B cell (primary cell): ENCODE measurements around the gene CLDND2. TPM values are rescaled to one million over a fixed set of nuclear protein-coding genes. Genes with fewer than 3 reads are reported as not detected.

Experiments
- ATAC-seq: fragments of 200-7000 bp; cut with Tn5 transposase; one replicate; pipeline ENCODE4 v1.10.0; 2021; ENCODE audit warnings: low read depth, mild to moderate bottlenecking, moderate number of reproducible peaks, moderate library complexity
- CTCF ChIA-PET: fragments of 350-600 bp; sonication (Branson Sonifier 250); formaldehyde crosslinking; loops from one replicate; lab custom pipeline; 2021; ENCODE audit warnings: antibody characterized with exemption, inconsistent platforms; lab: Charles Lee
- POLR2A ChIA-PET: fragments of 350-600 bp; sonication (Branson Sonifier 250); formaldehyde crosslinking; loops from one replicate; lab custom pipeline; 2021; ENCODE audit warnings: antibody characterized with exemption; lab: Charles Lee
- DNase-seq: peaks from one replicate; pipeline ENCODE4 v3.0.0; 2013
- H2AFZ ChIP-seq: 2 replicates; pipeline ENCODE4 v1.6.1; 2012; ENCODE audit warnings: mild to moderate bottlenecking, low read depth, low read length; ENCODE audit not compliant: insufficient read depth, poor library complexity, severe bottlenecking
- H3K27ac ChIP-seq, 2 donors: 1 replicate in 1 of 2; 2 replicates in 1 of 2; pipeline ENCODE4 v1.5.1; 2012 to 2013; ENCODE audit warnings: low read length in 2 of 2, mild to moderate bottlenecking in 2 of 2, moderate library complexity in 1 of 2
- H3K27me3 ChIP-seq, 4 experiments: fragments of 200-600 bp in 1 of 4; sonication (generic) in 1 of 4; replicated peaks in 1 of 4; 1 replicate in 2 of 4; 2 replicates in 2 of 4; pipeline versions ENCODE4 v1.6.1 to v1.7.0; 2013 to 2016; ENCODE audit warnings: low read length in 3 of 4, mild to moderate bottlenecking in 2 of 4, mixed read lengths in 1 of 4, moderate library complexity in 1 of 4; ENCODE audit not compliant: insufficient read depth in 4 of 4, control insufficient read depth in 3 of 4; ENCODE audit errors: control extremely low read depth in 1 of 4
- H3K36me3 ChIP-seq, 2 experiments: replicated peaks in 1 of 2; 1 replicate in 1 of 2; 2 replicates in 1 of 2; pipeline versions ENCODE4 v1.6.1 to v1.7.1; 2013; ENCODE audit warnings: low read length in 1 of 2; ENCODE audit not compliant: insufficient read depth in 2 of 2, control insufficient read depth in 1 of 2; ENCODE audit errors: control extremely low read depth in 1 of 2, extremely low read depth in 1 of 2
- H3K4me1 ChIP-seq, 2 donors: fragments of 200-600 bp in 1 of 2; sonication (generic) in 1 of 2; 1 replicate in 1 of 2; 2 replicates in 1 of 2; pipeline versions ENCODE4 v1.5.1 to v1.6.1; 2013 to 2017; ENCODE audit warnings: low read length in 2 of 2; ENCODE audit not compliant: control insufficient read depth in 2 of 2, insufficient read depth in 2 of 2
- H3K4me2 ChIP-seq: replicated peaks from 2 replicates; pipeline ENCODE3; 2012; ENCODE audit warnings: mild to moderate bottlenecking, low read depth, low read length; ENCODE audit not compliant: poor library complexity, severe bottlenecking
- H3K4me3 ChIP-seq, 5 experiments: fragments of 200-600 bp in 1 of 5; sonication (generic) in 1 of 5; 1 replicate in 3 of 5; 2 replicates in 2 of 5; pipeline versions ENCODE4 v1.5.1 to v1.7.0; 2011 to 2016; ENCODE audit warnings: low read length in 4 of 5, mild to moderate bottlenecking in 4 of 5, low read depth in 2 of 5, control low read depth in 1 of 5, moderate library complexity in 1 of 5; ENCODE audit not compliant: insufficient read depth in 1 of 5; ENCODE audit errors: control extremely low read depth in 1 of 5, extremely low read depth in 1 of 5
- H3K79me2 ChIP-seq: fragments of 200-600 bp; sonication (generic); one replicate; pipeline ENCODE4 v1.6.0; 2016; ENCODE audit warnings: low read length; ENCODE audit not compliant: control insufficient read depth, insufficient read depth
- H3K9ac ChIP-seq: fragments of 200-600 bp; sonication (generic); 2 replicates; pipeline ENCODE4 v1.6.1; 2017; ENCODE audit warnings: mild to moderate bottlenecking, low read length, moderate library complexity
- H3K9me3 ChIP-seq, 3 donors: one replicate each; pipeline versions ENCODE4 v1.6.1 to v1.7.1; 2013; ENCODE audit warnings: low read length in 2 of 3; ENCODE audit not compliant: control insufficient read depth in 2 of 3, insufficient read depth in 1 of 3; ENCODE audit errors: control extremely low read depth in 1 of 3
- H4K20me1 ChIP-seq: 2 replicates; pipeline ENCODE4 v1.6.0; 2012; ENCODE audit warnings: mild to moderate bottlenecking, low read length; ENCODE audit not compliant: insufficient read depth, control insufficient read depth, poor library complexity, severe bottlenecking
- H3K27ac Mint-ChIP-seq: one replicate; pipeline ENCODE4 v1.8.0; 2021; ENCODE audit warnings: mixed read lengths
- H3K27me3 Mint-ChIP-seq: one replicate; pipeline ENCODE4 v1.8.0; 2021; ENCODE audit warnings: mixed read lengths
- H3K4me1 Mint-ChIP-seq: one replicate; pipeline ENCODE4 v1.8.0; 2021; ENCODE audit warnings: mixed read lengths
- H3K4me3 Mint-ChIP-seq: one replicate; pipeline ENCODE4 v1.8.0; 2021; ENCODE audit warnings: mixed read lengths
- H3K9me3 Mint-ChIP-seq: one replicate; pipeline ENCODE4 v1.8.0; 2022; ENCODE audit warnings: mixed read lengths; ENCODE audit not compliant: insufficient read depth
- CTCF ChIP-seq: fragments of 200-600 bp; IDR thresholded peaks from one replicate; pipeline ENCODE4 v1.8.0; 2022; ENCODE audit warnings: antibody characterized with exemption, mild to moderate bottlenecking
- EZH2 ChIP-seq: IDR thresholded peaks from 2 replicates; pipeline ENCODE4 v1.6.1; 2012; ENCODE audit warnings: borderline replicate concordance, low read depth, mild to moderate bottlenecking, moderate library complexity, low read length; ENCODE audit not compliant: insufficient read depth, poor library complexity, severe bottlenecking
- WGBS: methylation state at CpG from one replicate; pipeline ENCODE4 v1.1.5; 2013; ENCODE audit warnings: missing lambda C conversion rate; ENCODE audit not compliant: insufficient coverage; 5-methylcytosine and 5-hydroxymethylcytosine counted together
- intact Hi-C: fragments of 100-400 bp; cut with micrococcal nuclease; formaldehyde crosslinking; loops from one replicate; pipeline ENCODE4 v1.10.0; 2022
- polyA plus RNA-seq: library from polyadenylated mRNA; depleted of rRNA; stranded (reverse); fragments of >200 nt; gene quantifications from 2 replicates; pipeline ENCODE4 v1.2.3, GENCODE V29; 2012
- total RNA-seq, 2 donors: library from RNA; stranded (reverse); fragments of 120-200 nt in 1 of 2; gene quantifications; 1 replicate in 1 of 2; 2 replicates in 1 of 2; pipeline versions ENCODE4 v1.2.3 to v1.2.4, GENCODE V29; 2013 to 2022

The CLDND2 gene
- total and polyA plus RNA-seq, 2 donors (not counting 1 experiment from before 2014, with no cell fraction given), result 1.9 TPM; not detected in 1

GRCh38 chr19:51370230-51370629, 1.4 kb upstream of the CLDND2 start:
- no peaks in the 10 kb centered on the region for H4K20me1 ChIP-seq
- ChIA-PET CTCF (interaction anchor here (0.6 to 1.4 kb wide), 2 partner anchors 291 to 1488 kb away, joined by 3 to 5 read pairs; no protein-coding TSS in a partner anchor), POLR2A (no interaction called here)
- intact Hi-C loops, result no loop called here
- Mint-ChIP-seq H3K4me3 (peak overlapping the region; percentile 47), H3K27ac (peak overlapping the region; percentile 34), H3K4me1 (peaks cover 20% of the 10 kb centered on the region), H3K27me3 (no peaks in the 10 kb centered on the region), H3K9me3 (no peaks in the 10 kb centered on the region)
- TF ChIP-seq CTCF, result no peak
- TF ChIP-seq EZH2, result no peak
- H2AFZ ChIP-seq, result no peak overlapping the region
- H3K4me2 ChIP-seq, result no peak overlapping the region
- no peaks in the 10 kb centered on the region for H3K36me3 ChIP-seq
- H3K79me2 ChIP-seq, result peaks cover 11% of the 10 kb centered on the region
- DNase-seq (no peak), ATAC-seq (no peak)
- no peaks in the 10 kb centered on the region for H3K27me3 ChIP-seq
- peaks cover 4 to 32% of the 10 kb centered on the region in 2 donors for H3K4me1 ChIP-seq
- H3K27ac ChIP-seq, result no peak overlapping the region
- H3K4me3 ChIP-seq, result no peak overlapping the region
- 99% methylated on average over 4 of the region's 4 CpGs for WGBS
- H3K9me3 ChIP-seq, result no peaks in the 10 kb centered on the region
- H3K9ac ChIP-seq, result no peak overlapping the region

GRCh38 chr19:51367565-51368365, 1.0 kb downstream of the CLDND2 start:
- POLR2A ChIA-PET, result interaction anchor here (0.9 to 1.7 kb wide), 5 partner anchors 21 to 50 kb away, joined by 3 to 12 read pairs (median 8); partner anchors contain the start of gene SIGLEC10

More at GRCh38 chr19:51367565-51368365, 1.0 kb downstream of the CLDND2 start:
- peaks cover 5 to 36% of the 10 kb centered on the region in 2 donors for H3K4me1 ChIP-seq
- H3K4me2 ChIP-seq, result peak overlapping the region; percentile 98
- Mint-ChIP-seq H3K27ac (peak overlapping the region; percentile 95), H3K4me3 (peak overlapping the region; percentile 97), H3K27me3 (no peaks in the 10 kb centered on the region), H3K9me3 (no peaks in the 10 kb centered on the region), H3K4me1 (peaks cover 37% of the 10 kb centered on the region)
- peak overlapping the region; percentile 73 to 94 (median 78) for H3K4me3 ChIP-seq
- H3K27me3 ChIP-seq, result no peaks in the 10 kb centered on the region
- peak overlapping the region; percentile 83 for H3K9ac ChIP-seq
- peak overlapping the region; percentile 89 for H2AFZ ChIP-seq
- no peaks in the 10 kb centered on the region for H3K36me3 ChIP-seq
- TF ChIP-seq CTCF (no peak), EZH2 (no peak)
- peak; percentile 85 for ATAC-seq
- intact Hi-C loops, result loop anchor here (1.0 to 2.0 kb wide), 7 partner anchors 27 to 337 kb away; partner anchors contain the start of gene SIGLEC10
- peaks cover 11% of the 10 kb centered on the region for H3K79me2 ChIP-seq
- H4K20me1 ChIP-seq, result no peaks in the 10 kb centered on the region
- H3K9me3 ChIP-seq, result no peaks in the 10 kb centered on the region
- peak overlapping the region; percentile 80 to 87 for H3K27ac ChIP-seq
- WGBS, result 1% methylated on average over 63 of the region's 64 CpGs
- CTCF ChIA-PET, result interaction anchor here (0.7 to 2.2 kb wide), 16 partner anchors 15 to 293 kb away, joined by 3 to 9 read pairs (median 4); partner anchors contain the start of genes SIGLEC10 and VSIG10L
- DNase-seq, result peak; percentile 98
